NCI-H2107 treated with DMSO at 0.1 percent for 48 hours (cell line): ENCODE results near the gene ALMS1.
A peak's percentile ranks its signal among the peaks of the same experiment; 100 is the strongest.
"Not testable (repeated sequence)": the region's sequence is repeated elsewhere in the genome, so short reads cannot be mapped to it uniquely, and the experiment has no call there.

Experiments used
- DNase-seq: peaks from one replicate; lab custom pipeline; 2025; ENCODE audit not compliant: unreplicated experiment; lab: John Stamatoyannopoulos, UW

Gene ALMS1, protein sequence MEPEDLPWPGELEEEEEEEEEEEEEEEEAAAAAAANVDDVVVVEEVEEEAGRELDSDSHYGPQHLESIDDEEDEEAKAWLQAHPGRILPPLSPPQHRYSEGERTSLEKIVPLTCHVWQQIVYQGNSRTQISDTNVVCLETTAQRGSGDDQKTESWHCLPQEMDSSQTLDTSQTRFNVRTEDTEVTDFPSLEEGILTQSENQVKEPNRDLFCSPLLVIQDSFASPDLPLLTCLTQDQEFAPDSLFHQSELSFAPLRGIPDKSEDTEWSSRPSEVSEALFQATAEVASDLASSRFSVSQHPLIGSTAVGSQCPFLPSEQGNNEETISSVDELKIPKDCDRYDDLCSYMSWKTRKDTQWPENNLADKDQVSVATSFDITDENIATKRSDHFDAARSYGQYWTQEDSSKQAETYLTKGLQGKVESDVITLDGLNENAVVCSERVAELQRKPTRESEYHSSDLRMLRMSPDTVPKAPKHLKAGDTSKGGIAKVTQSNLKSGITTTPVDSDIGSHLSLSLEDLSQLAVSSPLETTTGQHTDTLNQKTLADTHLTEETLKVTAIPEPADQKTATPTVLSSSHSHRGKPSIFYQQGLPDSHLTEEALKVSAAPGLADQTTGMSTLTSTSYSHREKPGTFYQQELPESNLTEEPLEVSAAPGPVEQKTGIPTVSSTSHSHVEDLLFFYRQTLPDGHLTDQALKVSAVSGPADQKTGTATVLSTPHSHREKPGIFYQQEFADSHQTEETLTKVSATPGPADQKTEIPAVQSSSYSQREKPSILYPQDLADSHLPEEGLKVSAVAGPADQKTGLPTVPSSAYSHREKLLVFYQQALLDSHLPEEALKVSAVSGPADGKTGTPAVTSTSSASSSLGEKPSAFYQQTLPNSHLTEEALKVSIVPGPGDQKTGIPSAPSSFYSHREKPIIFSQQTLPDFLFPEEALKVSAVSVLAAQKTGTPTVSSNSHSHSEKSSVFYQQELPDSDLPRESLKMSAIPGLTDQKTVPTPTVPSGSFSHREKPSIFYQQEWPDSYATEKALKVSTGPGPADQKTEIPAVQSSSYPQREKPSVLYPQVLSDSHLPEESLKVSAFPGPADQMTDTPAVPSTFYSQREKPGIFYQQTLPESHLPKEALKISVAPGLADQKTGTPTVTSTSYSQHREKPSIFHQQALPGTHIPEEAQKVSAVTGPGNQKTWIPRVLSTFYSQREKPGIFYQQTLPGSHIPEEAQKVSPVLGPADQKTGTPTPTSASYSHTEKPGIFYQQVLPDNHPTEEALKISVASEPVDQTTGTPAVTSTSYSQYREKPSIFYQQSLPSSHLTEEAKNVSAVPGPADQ (N-terminal part only)

DNA sequence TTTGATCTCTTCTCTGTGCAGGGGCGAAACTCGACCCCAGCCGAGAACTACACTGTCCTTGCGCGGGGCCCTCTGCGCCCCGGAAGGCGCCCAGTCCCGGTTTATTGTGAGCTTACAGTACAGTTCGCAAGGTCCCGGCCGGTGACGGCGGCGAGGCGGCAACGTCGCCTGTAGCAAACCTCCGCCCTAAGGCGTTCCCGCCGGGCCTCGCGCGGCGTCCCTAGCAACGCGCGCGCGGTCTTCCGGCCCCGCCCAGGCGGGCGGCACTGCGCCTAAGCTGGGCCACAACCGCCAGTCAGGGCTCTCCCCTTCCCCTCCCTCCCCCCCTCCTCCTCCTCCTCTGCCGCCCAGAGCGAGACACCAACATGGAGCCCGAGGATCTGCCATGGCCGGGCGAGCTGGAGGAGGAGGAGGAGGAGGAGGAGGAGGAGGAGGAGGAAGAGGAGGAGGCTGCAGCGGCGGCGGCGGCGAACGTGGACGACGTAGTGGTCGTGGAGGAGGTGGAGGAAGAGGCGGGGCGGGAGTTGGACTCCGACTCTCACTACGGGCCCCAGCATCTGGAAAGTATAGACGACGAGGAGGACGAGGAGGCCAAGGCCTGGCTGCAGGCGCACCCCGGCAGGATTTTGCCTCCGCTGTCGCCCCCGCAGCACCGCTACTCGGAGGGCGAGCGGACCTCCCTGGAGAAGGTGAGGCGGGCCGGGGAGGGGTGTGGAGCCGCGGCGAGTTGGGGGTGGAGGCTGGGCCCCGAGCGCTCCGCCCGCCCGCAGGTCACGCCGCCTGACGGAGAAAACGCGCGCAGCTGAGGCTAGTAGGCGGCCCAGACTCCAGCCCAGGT is at the start of gene ALMS1:
Gene ALMS1 (plus strand): TSS at position 333 of the 838 bp plus-strand sequence. CDS start 33 bp downstream, at position 366.
- peak; percentile 70 for DNase-seq

- no peak for DNase-seq
Observed at GRCh38 chr2:73337828-73338227, 47.8 kb upstream of the ALMS1 start.

DNA sequence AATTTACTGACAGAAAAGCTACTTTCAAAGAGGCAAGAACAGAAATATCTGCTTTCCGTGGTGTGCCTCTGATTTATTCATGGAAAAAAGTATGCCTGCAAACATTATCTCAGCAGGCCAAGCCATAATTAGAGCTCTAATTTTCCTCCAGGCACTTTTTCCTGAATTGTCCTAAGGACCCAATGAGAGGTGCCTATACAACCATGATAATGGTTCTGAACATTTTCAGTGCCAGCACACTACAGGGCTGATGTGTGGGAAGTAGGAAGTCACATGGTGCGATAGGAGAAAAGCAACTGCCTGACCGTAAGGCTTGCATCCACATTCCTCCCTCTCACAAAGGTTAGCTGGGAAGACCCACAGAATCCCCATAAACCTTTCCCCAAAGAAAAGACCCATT is 46.4 kb upstream of the ALMS1 start:
- no peak for DNase-seq

- no peak for DNase-seq
Observed at GRCh38 chr2:73341039-73341438, 44.6 kb upstream of the ALMS1 start.

GRCh38 chr2:73343992-73344391 is 41.6 kb upstream of the ALMS1 start:
- no peak for DNase-seq

DNA sequence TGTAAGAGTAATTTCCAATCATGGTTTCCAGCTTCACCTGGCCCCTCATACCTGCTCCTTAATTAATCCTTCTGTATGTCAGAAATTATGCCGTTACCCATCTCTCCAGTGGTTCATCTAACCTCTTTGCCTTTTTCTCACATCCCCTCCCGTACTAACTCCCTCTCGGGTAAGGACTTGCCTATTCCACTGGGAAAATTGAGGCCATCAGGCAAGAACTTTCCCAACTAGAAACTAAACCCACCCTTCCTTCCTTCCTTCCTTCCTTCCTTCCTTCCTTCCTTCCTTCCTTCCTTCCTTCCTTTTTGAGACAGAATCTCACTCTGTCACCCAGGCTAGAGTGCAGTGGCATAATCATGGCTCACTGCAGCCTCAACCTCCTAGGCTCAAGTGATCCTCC is 40.9 kb upstream of the ALMS1 start:
- not testable (repeated sequence) for DNase-seq

- DNase-seq, result no peak
Observed at GRCh38 chr2:73350035-73350691, 35.5 kb upstream of the ALMS1 start.

- DNase-seq, result no peak
Observed at GRCh38 chr2:73356097-73356496, 29.5 kb upstream of the ALMS1 start.

GRCh38 chr2:73359915-73360697 is 25.5 kb upstream of the ALMS1 start:
- peak; percentile 5 for DNase-seq

DNA sequence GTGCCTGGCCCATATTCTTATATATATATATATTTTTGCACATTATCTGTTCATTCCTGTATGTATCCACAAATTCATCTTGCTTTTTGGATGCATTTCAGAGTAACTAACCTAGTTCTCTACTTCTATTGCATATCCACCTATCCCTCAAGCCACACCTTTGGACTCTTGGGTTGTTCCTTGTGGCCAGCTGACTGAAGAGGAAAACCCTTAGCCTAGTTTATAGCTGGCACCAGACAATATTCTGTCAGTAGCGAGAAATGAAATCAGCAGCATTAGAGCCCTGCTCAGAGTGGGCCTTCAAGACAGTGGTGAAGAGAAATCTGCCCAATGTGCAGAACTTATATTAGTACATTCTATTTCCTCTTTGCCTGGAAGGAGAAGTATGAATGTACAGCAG is 19.6 kb upstream of the ALMS1 start:
- no peak for DNase-seq

DNA sequence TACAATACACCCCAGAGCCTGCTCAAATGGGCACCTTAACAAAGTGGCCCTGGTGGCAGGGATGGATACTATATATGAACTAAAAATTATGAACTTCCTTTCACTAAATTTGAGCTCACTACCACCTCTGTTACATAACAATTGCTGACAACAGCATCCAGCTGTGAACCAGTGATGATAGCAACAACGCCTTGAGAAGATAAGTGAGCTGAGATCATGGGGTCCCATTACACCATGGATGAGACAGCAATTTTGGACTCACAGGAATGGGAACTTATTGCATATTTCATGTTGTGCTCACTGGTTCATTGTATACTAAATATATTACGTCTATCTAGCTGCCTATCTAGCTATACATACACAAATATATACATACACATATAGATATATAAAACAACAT is 16.9 kb upstream of the ALMS1 start:
- DNase-seq, result no peak

GRCh38 chr2:73370348-73370747 is 15.3 kb upstream of the ALMS1 start:
- no peak for DNase-seq

- no peak for DNase-seq
Observed at GRCh38 chr2:73373344-73373743, 12.3 kb upstream of the ALMS1 start.

DNA sequence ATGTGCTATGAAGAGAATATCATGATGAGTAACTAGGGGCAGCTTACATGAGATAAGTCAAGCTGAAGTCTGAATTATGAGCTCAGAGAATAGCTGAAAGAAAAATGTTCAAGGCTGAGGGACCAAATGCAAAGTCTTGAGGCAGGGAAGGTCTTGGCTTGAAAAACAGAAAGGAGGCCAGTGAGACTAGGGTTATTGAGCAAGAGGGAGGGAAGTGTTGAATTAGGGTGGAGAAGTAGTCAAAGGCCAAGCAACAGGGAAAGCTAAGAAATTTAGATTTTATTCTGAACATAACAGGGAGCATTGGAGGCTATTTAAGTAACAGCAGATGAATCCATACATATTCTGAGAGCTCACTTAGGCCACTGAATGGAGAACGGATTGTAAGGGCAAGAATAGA is 11.4 kb upstream of the ALMS1 start:
- no peak for DNase-seq

- DNase-seq, result no peak
Observed at GRCh38 chr2:73376681-73377080, 9.0 kb upstream of the ALMS1 start.

DNA sequence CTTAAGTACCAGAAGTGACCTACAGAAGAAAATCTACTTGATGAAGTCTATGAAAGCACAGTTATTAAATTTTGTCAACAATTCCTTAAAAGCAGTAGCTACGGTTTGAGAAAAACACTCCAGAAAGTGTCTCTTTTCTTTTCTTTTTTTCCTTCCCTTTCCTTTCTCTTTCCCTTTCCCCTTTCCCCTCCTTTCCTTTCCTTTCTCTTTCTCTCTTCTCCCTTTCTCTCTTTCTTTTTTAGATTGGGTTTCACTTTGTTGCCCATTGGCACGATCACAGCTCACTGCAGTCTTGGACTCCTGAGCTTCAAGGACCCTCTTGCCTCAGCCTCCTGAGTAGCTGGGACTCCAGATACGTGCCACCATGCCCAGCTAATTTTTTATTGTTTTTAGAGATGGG is 2.6 kb upstream of the ALMS1 start:
- no peak for DNase-seq

- peak; percentile 46 for DNase-seq
Observed at GRCh38 chr2:73385123-73385503, 523 bp upstream of the ALMS1 start.

DNA sequence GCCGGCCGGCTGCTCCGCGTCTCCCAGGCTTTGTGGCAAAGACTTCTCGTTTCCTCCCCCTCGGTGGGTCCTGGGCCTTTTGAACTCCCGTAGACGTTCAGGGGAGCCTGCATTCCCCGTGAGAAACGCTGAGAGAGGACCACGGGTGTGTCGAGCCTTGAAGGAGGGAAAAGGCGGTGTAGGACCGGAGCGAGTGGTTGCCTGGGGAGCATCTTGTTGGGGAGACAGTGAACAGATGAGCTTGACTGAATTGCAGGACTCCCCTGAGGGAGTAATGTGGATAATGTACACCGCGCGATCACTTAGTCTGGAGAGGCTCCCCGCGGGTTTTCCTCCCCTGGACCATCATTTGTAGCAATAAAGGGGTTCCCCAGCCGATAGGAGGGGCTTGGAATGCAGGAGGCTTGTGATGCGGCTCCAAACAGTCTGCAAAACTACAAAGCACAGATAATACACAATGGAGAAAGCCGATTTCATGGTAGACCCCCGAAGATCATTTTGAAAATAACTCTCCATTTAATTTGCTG is 769 bp downstream of the ALMS1 start:
- DNase-seq, result peak; percentile 35
